ENCODE measurements around the gene PTGDR2.

PTGDR2 gene

GRCh38 chr11:60813324-60813723 is 42.4 kb downstream of the PTGDR2 start:
- TF ChIP-seq, protein P1, sequence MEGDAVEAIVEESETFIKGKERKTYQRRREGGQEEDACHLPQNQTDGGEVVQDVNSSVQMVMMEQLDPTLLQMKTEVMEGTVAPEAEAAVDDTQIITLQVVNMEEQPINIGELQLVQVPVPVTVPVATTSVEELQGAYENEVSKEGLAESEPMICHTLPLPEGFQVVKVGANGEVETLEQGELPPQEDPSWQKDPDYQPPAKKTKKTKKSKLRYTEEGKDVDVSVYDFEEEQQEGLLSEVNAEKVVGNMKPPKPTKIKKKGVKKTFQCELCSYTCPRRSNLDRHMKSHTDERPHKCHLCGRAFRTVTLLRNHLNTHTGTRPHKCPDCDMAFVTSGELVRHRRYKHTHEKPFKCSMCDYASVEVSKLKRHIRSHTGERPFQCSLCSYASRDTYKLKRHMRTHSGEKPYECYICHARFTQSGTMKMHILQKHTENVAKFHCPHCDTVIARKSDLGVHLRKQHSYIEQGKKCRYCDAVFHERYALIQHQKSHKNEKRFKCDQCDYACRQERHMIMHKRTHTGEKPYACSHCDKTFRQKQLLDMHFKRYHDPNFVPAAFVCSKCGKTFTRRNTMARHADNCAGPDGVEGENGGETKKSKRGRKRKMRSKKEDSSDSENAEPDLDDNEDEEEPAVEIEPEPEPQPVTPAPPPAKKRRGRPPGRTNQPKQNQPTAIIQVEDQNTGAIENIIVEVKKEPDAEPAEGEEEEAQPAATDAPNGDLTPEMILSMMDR (IDR thresholded peaks at IDR 0.05; ENCODE audit: insufficient read depth, missing control alignments): no peak
- FAIRE-seq (no peak), DNase-seq (ENCODE audit: insufficient read length, low spot score) (no peak)

- FAIRE-seq (no peak), DNase-seq (ENCODE audit: insufficient read length, low spot score) (no peak)
- TF ChIP-seq, protein P1 (IDR thresholded peaks at IDR 0.05; ENCODE audit: insufficient read depth, missing control alignments): no peak
These were observed 45.2 kb downstream of the PTGDR2 start for GRCh38 chr11:60810569-60810968.

GRCh38 chr11:60810151-60810550 is 45.6 kb downstream of the PTGDR2 start:
- TF ChIP-seq, protein P1 (IDR thresholded peaks at IDR 0.05; ENCODE audit: insufficient read depth, missing control alignments): no peak
- FAIRE-seq (no peak), DNase-seq (ENCODE audit: insufficient read length, low spot score) (no peak)

DNA sequence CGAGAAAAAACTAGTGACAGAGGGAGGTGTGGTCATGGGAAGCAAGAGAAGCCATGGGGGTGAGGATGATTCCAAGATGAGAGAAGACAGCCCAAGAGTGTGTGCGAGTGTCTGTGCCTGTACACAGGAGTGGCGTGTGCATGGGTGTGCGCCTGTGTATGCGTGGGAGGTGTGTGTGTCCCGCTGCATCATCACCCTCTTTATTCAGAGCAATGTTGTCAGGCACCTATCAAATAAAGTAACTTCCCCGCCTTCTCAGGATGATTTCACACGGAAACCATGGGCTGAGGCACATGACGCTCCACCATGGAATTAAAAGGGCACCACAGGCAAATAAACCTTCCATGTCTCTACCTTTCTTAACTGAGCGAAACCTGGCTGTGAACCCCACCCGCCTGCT is 46.1 kb downstream of the PTGDR2 start:
- TF ChIP-seq, protein P1 (IDR thresholded peaks at IDR 0.05; ENCODE audit: insufficient read depth, missing control alignments): no peak
- FAIRE-seq (no peak), DNase-seq (ENCODE audit: insufficient read length, low spot score) (no peak)

DNA sequence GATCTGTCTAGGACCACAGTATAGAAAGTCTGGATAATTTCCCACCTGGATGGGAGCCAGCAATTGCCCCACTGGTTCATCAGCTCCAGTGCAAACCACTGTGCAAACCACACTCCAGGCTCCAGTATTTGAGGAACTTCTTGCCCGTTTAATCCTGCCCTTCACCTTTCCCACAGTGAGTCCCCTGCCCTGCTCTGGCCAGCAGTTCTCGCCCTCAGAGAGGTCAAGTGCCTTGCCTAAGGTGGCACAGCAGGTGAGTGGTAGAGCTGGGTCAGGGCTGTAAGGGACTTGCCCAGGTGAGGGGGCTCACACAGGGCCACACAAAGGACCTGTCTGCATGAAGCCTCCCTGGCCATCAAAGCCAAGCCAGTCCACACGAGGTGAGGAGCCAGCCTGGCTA is 46.5 kb downstream of the PTGDR2 start:
- FAIRE-seq: no peak
- TF ChIP-seq, protein P1 (IDR thresholded peaks at IDR 0.05; ENCODE audit: insufficient read depth, missing control alignments): no peak
- no peak for DNase-seq (ENCODE audit: insufficient read length, low spot score)

- no peak for DNase-seq (ENCODE audit: insufficient read length, low spot score)
- no peak for FAIRE-seq
- TF ChIP-seq, protein P1 (IDR thresholded peaks at IDR 0.05; ENCODE audit: insufficient read depth, missing control alignments): no peak
These were observed 52.3 kb downstream of the PTGDR2 start for GRCh38 chr11:60803273-60803936.

DNA sequence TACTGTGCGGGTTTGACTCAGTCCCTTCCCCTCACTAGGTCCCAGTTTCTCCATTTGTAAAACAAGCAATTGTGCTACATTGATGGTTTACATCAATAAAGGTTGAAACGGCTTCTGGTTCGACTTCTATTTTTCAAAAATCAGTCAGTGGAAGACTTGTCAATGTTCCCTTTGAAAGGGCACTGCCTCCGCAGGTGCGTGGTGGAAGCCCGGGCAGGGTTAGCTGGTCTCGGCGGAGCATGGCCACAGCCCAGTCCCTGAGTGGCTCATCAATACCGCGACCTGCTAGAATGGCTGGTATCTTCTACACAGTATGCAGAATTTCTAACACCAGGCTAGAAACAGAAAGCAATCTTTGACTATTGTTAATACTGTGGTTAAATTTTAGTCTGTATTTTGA is 54.6 kb downstream of the PTGDR2 start:
- FAIRE-seq: no peak

More for the DNA sequence above, 54.6 kb downstream of the PTGDR2 start:
- no peak for DNase-seq (ENCODE audit: insufficient read length, low spot score)
- TF ChIP-seq, protein P1 (IDR thresholded peaks at IDR 0.05; ENCODE audit: insufficient read depth, missing control alignments): no peak
